ENCODE results near the gene FAM210B. TPM values are rescaled to one million over a fixed set of nuclear protein-coding genes. Genes with fewer than 3 reads are reported as not detected.
"Not testable (repeated sequence)": the region's sequence is repeated elsewhere in the genome, so short reads cannot be mapped to it uniquely, and the experiment has no call there.

FAM210B gene
- polyA plus RNA-seq, 4 donors, result 36.2 to 47.1 (median 38.9) TPM

DNA sequence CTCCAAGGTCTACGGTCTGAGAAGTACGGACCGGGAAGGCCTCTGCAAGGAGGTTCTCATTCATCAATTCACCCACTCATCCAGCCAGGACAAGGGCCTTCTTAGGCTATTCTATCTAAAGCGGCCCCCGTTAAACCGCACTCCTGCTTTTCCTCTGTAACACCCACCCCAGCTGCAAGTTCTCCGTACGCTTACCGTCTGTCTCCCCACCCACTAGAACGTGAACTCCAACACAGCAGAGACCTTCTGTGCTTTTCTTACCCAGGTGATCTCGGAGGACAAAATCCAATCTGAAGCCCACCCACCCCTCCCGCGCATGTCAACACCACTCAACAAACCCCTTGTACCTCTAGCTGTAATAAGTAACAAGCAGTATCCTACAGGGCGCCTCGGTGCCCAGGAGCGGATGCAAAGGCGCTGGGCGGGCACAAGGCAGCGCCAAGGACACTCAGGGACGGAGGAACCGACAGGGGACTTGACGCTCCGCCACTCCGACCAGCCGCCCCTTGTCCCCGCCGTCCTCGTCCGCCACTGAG is 32.9 kb downstream of the FAM210B start:
- DNase-seq (ENCODE audit: low read depth in 4 of 4, low spot score in 2 of 4), result no peak

DNA sequence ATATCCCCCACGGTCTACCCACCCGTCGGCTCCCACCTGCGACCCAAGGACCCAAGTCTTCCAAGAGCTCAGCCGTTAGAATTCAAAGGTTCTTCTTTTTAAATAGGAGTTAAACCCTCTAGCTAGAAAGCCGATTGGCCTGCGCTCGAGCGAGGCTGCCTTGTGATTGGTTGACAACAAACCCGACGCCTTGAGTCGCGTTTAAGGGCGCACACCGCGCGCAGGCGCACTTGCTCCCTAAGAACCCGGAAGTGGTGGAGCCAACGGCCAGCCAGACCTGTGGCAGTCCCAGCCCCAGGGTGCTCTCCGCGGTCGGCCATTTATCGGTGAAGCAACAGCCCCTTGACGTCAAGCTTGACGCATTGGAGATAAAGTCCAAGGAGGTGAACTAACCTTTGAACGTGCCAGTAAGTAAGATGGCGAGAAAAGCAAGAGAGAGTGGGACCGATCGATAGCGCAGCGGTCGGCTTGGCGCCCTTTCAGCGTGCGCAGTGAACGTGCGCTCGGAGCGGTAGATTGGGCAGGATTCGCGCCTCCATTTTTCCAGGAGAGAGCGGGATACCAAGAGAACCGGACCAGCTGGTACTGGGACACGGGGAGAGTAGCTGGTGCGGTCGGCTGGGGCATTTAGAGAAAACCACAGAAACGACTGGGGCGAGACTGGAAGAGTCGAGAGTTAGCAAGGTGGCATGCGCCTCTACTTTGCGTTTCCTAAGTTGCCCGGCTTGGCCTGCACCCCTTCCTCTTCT is 33.5 kb downstream of the FAM210B start, which contains the start of the genes AURKA and CSTF1:
Gene AURKA, minus strand, starts transcription at position 84 of the 749 bp plus-strand sequence. CDS start 4,018 bp downstream, outside the sequence.
Gene CSTF1, plus strand, starts transcription at position 514 of the 749 bp plus-strand sequence. CDS start 2,908 bp downstream, outside the sequence.
- peak; percentile 97 to 99 (median 98) for DNase-seq (ENCODE audit: low read depth in 4 of 4, low spot score in 2 of 4)

DNA sequence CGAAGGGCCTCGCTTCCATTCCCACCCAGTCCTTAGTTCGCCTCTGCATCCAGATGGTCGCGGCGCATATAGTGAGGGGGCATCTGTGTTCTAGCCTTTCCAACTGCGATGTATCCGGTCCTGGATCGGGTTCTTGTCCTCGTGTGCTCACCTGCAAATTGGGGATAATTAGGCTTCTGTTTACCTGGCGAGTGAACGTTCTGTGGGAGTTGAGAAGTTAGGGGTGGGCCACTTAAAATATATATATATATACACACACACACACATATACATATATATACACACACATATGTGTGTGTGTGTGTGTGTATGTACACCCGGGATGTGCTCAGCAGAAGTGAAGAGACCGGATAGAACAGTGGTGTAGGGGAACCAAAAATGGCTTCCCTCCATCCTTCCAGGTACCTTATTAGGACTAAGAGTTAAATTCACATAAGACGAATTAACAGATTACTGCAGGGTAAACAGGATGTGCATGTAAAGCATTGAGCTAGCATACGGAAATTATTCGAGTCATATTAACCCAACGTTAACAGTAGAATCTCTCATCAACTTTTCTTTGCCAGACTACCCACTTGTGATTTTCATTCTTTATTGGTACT is 34.2 kb downstream of the FAM210B start:
- DNase-seq (ENCODE audit: low read depth in 4 of 4, low spot score in 2 of 4), result no peak

DNA sequence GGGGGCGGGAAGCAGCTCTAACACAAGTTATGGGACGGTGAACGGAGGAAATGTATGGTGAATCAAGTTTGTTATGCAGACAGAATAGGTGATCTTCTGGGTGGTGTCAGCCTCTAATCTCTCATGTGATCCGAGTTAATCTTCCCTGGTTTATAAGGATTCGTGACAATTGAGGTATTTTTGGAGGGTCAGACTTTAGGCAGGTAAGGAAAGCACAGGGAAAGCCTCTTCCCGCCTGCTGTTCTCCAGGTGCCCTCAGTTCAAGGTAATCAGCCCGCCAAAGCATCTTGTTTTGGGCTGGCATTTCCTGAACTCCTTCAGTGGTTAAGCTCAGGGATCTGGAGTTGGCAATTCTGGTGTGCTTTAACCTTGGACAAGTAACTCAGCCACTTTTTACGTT is 34.9 kb downstream of the FAM210B start:
- DNase-seq (ENCODE audit: low read depth in 4 of 4, low spot score in 2 of 4), result no peak

DNA sequence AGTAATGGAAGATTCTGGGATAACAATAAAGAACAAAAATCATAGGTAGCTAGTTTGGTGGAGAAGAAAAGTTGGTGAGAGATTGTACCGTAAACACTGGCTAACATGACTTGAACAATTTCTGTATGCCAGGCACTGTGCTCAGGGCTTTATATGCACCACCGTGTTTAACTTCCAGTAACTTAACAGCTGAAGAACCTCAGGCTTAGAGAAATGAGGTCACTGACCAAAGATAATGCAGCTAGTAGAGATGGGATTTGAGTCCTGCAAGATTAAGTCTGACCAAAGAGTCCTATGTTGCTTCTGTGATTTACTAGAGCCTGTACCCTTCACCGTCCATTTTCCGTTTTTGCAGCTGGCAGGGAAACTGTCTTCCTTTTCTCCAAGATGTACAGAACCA is 36.4 kb downstream of the FAM210B start:
- no peak for DNase-seq (ENCODE audit: low read depth in 4 of 4, low spot score in 2 of 4)

DNA sequence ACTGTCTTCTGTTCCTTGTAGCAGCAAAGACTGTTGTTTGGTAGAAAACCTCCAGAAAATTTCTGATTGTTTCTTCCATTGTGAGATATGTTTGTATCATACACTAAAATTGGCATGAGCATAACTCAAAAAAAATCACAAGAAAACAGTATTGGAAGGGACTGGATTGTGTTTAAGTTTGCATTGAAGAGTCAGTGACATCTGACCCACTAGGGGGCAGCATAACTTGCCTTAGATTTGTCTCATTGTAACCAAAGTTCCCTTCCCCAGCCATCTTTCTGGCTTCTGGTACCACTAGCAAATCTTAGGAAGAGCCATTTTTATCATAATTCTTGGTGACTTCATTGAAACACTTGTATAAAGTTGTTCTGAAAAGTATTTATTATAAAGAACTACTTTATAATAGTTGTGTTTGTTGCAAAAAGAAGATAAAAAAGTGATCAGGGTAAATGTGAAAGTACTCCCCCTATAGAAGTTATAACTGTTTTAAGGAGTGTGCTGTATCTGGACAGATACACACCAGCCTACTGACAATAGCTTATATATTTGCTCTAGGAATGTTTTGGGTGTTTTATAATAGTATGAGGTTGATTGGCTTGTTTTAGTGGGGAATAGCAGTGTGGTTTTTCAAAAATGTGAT is 41.3 kb downstream of the FAM210B start:
- DNase-seq (ENCODE audit: low read depth in 4 of 4, low spot score in 2 of 4), result peak in 1 of 4 donors; percentile 59

DNA sequence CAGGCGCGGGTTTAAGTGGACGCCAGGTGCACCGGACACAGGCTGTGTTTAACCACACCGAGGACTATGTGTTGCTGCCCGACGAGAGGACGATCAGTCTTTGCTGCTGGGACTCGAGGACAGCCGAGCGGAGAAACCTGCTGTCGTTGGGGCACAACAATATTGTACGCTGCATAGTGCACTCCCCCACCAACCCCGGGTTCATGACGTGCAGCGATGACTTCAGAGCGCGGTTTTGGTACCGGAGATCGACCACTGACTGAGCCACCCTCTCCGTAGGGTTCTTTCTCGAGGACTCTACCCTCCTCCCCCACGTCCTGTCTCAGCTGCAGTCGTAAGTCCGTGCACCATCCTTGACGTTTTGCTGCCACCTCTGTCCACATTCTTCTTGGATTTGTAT is 44.7 kb downstream of the FAM210B start:
- no peak for DNase-seq (ENCODE audit: low read depth in 4 of 4, low spot score in 2 of 4)

DNA sequence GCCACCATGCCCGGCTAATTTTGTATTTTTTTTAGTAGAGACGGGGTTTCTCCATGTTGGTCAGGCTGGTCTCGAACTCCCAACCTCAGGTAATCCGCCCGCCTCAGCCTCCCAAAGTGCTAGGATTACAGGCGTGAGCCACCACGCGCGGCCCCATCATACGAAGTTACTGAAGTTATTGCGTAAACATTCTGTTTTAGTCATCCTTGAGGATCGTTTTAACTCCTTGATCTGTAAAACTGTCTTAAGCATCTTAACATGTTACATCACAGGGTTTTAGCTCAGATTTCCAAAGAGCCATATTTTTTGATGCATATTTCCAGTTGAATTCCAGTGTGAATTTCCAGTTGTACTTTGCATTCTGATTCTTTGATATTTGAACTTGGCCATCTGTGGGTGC is 46.6 kb downstream of the FAM210B start:
- not testable (repeated sequence) for DNase-seq (ENCODE audit: low read depth in 4 of 4, low spot score in 2 of 4)

DNA sequence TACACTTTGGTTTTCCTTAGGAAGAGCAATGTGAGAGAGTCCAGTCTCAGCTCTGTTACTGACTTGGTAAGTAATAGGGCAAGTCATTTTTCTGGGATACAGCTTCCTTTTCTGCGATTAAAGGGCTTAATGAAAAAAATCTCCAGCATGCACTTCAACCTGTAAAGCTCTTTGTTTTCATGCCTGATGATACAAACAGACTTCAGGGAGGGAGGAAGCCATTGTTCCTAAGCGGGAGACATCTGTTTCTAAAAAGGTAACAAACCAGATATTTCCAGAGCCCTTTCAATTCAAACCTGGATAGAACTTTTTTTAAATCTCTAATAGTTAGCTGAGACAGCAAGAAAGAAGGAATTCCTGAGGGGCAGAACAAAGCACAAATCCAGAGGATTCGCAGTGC is 48.1 kb downstream of the FAM210B start:
- DNase-seq (ENCODE audit: low read depth in 4 of 4, low spot score in 2 of 4), result no peak

DNA sequence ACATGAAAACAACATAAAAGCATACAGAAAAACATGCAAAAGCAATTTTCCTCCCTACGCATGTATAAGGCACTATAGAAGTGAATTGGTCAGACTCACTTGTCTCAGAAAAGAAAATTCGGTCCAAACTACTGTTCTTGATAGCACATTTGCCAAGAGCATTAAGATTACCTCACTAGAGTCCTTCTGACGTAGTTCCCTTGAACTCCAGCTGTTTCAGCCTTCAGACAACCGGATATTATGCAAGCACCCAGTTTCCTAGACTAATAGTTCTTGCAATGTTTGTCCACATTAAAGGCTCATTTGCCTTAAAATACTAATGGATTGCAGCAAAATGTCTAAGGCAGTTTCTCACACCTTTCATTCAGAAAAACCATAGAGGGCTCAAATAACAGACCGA is 50.7 kb downstream of the FAM210B start:
- DNase-seq (ENCODE audit: low read depth in 4 of 4, low spot score in 2 of 4), result peak in 1 of 4 donors; percentile 21

DNA sequence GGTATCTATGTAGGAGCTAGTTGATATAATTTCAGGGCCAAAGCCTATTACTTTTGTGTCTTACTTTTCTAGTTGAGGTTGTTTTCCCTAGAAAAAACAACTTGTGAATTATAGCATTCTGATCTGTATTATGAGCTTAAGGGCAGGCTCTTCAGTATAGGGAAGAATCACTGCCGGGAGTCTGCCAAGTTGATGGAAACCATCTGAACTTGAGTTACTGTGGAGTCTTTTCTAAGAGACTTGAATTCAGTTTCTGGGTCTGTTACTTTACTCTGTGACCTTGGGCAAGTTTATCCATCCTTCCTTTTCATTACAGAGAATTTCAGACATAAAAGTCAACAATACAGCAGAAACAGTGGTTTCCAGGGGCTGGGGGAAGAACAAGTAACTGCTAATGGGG is 51.2 kb downstream of the FAM210B start:
- peak in 1 of 4 donors; percentile 33 for DNase-seq (ENCODE audit: low read depth in 4 of 4, low spot score in 2 of 4)

DNA sequence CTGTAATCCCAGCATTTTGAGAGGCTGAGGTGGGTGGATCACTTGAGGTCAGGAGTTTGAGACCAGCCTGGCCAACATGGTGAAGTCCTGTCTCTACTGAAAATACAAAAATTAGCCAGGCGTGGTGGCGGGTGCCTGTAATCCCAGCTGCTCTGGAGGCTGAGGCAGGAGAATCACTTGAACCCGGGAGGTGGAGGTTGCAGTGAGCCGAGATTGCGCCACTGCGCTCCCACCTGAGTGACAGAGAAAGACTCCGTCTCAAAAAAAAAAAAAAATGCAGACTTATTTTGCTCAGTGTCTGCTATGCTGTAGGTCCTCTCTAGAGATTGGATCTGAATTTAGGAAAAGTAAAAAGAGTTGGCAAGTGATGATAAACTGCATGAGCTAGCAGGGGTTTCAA is 52.5 kb downstream of the FAM210B start:
- not testable (repeated sequence) for DNase-seq (ENCODE audit: low read depth in 4 of 4, low spot score in 2 of 4)

DNA sequence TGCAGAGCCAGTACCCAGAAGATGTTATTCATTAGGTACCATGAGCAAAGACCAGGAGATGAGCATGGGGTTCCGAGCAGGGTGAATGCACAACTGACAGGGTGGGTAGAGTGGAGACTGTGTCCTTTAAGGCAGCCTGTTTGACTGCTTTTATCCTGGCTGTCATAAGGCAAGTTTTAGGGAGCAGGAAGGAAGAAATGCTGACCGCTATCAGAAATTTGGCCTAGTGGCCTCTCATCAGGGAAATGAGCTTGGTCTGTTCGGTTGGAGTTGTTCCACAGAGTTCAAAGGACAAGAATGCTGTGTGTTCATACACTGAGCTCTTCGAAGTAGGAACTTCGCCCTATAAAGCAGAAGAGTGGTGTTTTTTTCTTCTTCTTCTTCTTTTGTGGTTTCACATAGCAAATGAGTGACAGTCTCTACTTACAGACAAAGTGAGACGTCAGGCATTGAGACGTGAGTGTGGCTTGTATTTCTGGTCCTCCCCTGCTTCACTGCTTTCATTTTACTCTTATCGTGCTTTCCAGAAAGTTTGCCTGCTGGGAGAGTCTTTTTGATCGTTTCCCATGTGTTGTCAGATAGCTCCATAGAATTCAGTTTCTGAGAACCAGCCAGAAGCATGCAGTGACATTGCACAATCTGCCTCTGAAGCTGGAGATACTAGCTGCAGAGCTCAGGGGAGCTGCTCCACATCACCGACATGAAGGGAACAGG is 53.1 kb downstream of the FAM210B start, which contains the start of gene CASS4:
Gene CASS4, plus strand, starts transcription at position 502 of the 714 bp plus-strand sequence. Its CDS starts 199 bp downstream, at position 701.
- peak in 2 of 4 donors; percentile 49 to 59 for DNase-seq (ENCODE audit: low read depth in 4 of 4, low spot score in 2 of 4)

DNA sequence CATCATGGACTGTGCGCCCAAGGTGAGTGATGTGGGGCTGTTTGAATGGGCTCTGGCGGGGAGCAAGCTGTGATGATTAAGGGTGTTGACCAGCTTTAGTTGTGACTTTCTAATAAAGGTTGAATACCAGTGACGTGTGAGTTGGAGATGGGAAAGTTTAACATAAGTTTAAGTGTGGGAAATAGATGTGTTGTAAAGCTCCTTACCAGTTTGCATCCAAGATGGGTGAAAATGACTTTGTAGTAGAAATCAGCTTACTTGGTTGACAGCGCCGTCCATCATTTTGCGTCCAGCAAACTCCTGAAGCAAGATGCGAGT is 53.7 kb downstream of the FAM210B start:
- no peak for DNase-seq (ENCODE audit: low read depth in 4 of 4, low spot score in 2 of 4)

DNA sequence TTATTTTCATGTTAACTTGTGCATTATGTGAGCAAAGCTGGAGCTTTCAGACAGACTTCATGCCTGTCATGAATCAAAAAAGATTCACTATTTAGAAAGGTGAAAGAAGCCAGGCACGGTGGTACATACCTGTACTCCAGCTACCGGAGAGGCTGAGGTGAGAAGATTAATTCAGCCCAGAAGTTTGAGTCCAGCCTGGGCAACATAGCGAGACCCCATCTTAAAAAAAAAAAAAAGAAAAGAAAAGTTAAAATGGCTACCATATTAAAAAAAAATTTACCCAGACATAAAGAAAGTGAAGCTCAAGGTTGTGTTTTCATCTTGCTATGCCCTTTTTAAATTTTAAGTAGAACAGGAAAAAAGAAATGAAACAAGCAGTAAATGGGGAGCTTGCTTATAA is 54.2 kb downstream of the FAM210B start:
- no peak for DNase-seq (ENCODE audit: low read depth in 4 of 4, low spot score in 2 of 4)

DNA sequence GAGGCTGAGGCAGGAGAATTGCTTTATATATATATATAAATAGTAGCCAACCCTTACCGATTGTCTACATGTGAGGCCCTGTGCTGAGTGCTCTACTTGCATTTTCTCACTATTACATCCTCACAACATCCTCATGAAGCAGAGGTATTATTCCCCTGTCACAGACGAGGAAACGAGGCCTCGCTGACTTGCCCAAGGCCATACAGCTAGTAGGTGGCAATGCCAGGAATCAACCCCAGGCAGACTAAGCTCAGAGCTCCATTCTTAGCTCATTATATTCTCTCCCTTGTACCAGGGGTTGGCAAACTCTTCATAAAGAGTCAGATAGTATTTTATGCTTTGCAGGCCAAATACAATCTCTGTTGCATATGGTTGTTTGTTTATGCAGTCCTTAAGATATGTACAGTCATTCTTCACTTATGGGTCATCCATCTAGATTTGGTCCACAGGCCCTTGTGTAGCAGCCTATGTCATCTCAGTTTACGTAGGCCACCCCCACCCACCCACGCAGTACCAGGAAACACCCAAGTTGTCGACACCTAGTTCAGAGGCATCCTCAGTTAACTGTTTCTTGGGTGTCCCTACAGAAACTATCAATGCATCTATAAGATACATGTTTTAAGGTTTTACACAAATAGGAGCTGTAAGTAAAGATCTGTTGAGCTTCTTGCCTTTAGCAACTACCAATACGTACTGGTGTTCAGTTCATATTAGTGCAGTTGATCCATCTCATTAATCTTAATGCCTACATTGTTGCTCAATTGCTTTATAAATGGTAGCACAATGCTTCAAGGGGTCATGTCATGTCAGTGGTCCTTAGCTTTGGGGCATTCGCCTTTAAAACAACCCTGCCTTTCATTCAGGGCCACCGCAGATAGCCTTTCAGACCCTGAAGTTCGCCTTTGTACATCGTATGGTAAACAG is 56.3 kb downstream of the FAM210B start:
- no peak for DNase-seq (ENCODE audit: low read depth in 4 of 4, low spot score in 2 of 4)

DNA sequence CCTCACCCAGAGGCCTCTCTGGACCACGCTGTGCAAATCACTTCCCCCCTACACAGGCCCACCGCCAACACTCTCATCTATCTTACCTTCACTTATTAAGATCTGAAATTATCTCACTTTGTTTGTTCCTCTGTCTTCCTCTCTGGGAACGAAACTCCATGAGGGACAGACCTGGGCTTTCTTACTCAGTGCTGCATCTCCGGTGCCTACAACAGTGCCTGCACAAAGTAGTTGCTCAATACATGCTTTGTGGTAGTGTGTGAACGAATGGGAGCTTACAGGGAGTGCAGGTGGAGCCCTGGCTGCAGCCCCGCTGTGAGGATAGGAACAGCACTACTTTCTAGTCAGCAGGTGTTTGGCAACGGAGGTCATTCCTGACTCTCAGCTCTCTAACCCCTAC is 58.6 kb downstream of the FAM210B start:
- DNase-seq (ENCODE audit: low read depth in 4 of 4, low spot score in 2 of 4), result no peak

DNA sequence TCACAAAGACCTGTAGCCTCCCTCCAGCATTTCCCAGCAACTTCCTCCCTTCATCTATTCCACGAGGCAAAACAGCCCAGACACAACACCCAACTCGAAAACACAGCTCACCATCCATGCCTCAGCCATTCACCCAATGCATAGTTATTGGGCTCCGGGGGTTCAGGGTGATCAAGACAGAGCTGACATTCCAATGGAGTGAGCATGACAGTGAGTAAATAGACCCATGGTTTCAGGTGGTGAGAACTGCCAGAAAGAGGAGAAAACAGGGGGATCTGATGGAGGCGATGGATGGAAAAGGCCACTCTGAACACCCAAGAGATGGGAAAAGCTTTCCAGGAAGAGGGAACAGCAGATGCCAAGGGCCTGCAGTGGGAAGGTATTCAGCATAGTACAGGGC is 59.1 kb downstream of the FAM210B start:
- no peak for DNase-seq (ENCODE audit: low read depth in 4 of 4, low spot score in 2 of 4)

All from left renal cortex interstitium (tissue), 4 donors.